GM12801 (cell line): ENCODE data around the gene CSF2RB.

ENCODE experiments used
- CTCF ChIP-seq: IDR thresholded peaks from one replicate; pipeline ENCODE4 v1.5.1; 2011; ENCODE audit warnings: control low read depth; ENCODE audit not compliant: insufficient read length; ENCODE audit errors: extremely low read depth

CSF2RB gene

GRCh38 chr22:36942556-36942955 is 29.1 kb downstream of the CSF2RB start:
- TF ChIP-seq CTCF: no peak

- TF ChIP-seq CTCF: no peak
Measured at GRCh38 chr22:36946421-36947158, 33.2 kb downstream of the CSF2RB start.

- no peak for TF ChIP-seq CTCF
Measured at GRCh38 chr22:36948273-36949225, 35.1 kb downstream of the CSF2RB start.

GRCh38 chr22:36950797-36951590 is 37.6 kb downstream of the CSF2RB start:
- TF ChIP-seq CTCF: no peak

GRCh38 chr22:36951746-36952145 is 38.3 kb downstream of the CSF2RB start:
- TF ChIP-seq CTCF: no peak

GRCh38 chr22:36953239-36954080 is 40.0 kb downstream of the CSF2RB start:
- no peak for TF ChIP-seq CTCF
